Measurements from ENCODE around the gene LMO3.

GRCh38 chr12:16560273-16560672 is 45.7 kb downstream of the LMO3 start:
- TF ChIP-seq POLR2A (IDR thresholded peaks at IDR 0.05) (no peak), CTCF (IDR thresholded peaks at IDR 0.05) (no peak)

Data from esophagus squamous epithelium (tissue), 4 donors.